ENCODE results near the gene ASIC4.

DNA sequence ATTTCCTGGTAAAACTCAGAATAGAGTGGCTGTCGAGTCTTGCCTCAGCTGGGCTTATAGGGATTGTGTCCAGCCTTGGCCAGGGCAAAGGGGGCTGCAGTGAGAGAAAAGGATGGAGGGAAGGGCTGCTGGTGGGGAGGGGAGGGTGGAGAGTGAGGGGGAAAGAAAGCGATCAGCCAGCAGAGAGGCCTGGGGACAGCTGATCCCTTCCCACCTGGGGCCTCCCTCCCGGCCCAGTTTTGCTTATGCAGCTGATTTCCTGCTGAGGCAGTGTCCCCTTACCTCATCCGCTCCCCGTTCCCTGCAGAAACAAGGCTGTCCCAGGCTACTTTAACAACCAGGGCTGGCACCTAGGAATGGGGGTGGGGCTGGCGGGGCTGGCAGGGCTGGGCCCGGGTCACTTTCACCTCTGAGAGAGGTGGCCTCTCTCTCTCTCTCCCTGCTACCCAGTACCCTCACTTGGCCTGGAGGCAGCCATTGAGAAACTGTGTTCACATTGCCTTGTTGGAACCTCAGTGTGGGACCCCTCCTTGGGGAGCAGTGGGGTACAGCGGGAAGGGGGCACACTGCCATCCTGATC is 27.8 kb upstream of the ASIC4 start:
- TF ChIP-seq, protein P1, sequence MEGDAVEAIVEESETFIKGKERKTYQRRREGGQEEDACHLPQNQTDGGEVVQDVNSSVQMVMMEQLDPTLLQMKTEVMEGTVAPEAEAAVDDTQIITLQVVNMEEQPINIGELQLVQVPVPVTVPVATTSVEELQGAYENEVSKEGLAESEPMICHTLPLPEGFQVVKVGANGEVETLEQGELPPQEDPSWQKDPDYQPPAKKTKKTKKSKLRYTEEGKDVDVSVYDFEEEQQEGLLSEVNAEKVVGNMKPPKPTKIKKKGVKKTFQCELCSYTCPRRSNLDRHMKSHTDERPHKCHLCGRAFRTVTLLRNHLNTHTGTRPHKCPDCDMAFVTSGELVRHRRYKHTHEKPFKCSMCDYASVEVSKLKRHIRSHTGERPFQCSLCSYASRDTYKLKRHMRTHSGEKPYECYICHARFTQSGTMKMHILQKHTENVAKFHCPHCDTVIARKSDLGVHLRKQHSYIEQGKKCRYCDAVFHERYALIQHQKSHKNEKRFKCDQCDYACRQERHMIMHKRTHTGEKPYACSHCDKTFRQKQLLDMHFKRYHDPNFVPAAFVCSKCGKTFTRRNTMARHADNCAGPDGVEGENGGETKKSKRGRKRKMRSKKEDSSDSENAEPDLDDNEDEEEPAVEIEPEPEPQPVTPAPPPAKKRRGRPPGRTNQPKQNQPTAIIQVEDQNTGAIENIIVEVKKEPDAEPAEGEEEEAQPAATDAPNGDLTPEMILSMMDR (IDR thresholded peaks at IDR 0.05; ENCODE audit: low read depth, low read length, poor library complexity, severe bottlenecking) = no peak
- TF ChIP-seq EZH2phosphoT487 (IDR thresholded peaks at IDR 0.05; ENCODE audit: borderline replicate concordance, low read length) = no peak

All from DOHH2 (cell line).